Stimulated activated naive B cell treated with anti-CD40 and anti-IgM and Interleukin-4, amounts not matched to agents 10 μg/mL and 1 μg/mL and 100 μg/mL, for 72 hours (primary cell): ENCODE measurements around the gene MYH14.
"Not testable (repeated sequence)": the region's sequence is repeated elsewhere in the genome, so short reads cannot be mapped to it uniquely, and the experiment has no call there.

ENCODE experiments used
- ATAC-seq, 2 donors: fragments of 150-1000 bp; cut with Tn5 transposase; replicated peaks; 2 replicates each; pipeline ENCODE4 v1.10.0; 2021; ENCODE audit warnings: moderate library complexity in 1 of 2
- DNase-seq: peaks from one replicate; pipeline ENCODE4 v3.0.0; 2021
- H3K27ac Mint-ChIP-seq: one replicate; pipeline ENCODE4 v1.8.0; 2022; ENCODE audit warnings: mild to moderate bottlenecking, mixed read lengths
- H3K27me3 Mint-ChIP-seq, 2 donors: one replicate each; pipeline ENCODE4 v1.8.0; 2022; ENCODE audit warnings: mixed read lengths in 2 of 2
- H3K36me3 Mint-ChIP-seq, 2 donors: one replicate each; pipeline ENCODE4 v1.8.0; 2022; ENCODE audit warnings: mixed read lengths in 2 of 2, mild to moderate bottlenecking in 1 of 2
- H3K4me1 Mint-ChIP-seq, 2 donors: one replicate each; pipeline ENCODE4 v1.8.0; 2022; ENCODE audit warnings: mixed read lengths in 2 of 2, mild to moderate bottlenecking in 1 of 2
- H3K4me3 Mint-ChIP-seq, 2 donors: one replicate each; pipeline ENCODE4 v1.8.0; 2022; ENCODE audit warnings: mild to moderate bottlenecking in 2 of 2, mixed read lengths in 2 of 2, moderate library complexity in 1 of 2
- H3K9me3 Mint-ChIP-seq, 2 donors: one replicate each; pipeline ENCODE4 v1.8.0; 2022; ENCODE audit warnings: mixed read lengths in 2 of 2, mild to moderate bottlenecking in 1 of 2

The MYH14 gene

DNA sequence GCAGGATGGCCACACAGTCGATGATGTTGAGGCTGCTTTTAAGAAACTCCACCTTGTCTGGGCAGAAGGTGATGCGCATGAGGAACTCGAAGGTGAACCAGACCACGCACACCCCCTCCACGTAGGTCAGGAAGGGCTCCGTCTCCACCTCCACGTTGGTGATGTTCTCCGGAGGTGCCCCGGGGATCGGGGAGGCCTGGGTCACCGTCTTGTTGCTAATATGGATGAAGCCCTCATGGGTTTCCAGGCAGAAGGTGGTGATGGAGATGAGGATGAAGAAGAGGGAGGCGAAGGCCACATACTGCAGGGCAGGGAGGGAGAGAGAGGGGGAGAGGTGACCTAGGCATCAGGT, 120.3 kb downstream of the MYH14 start:
- H3K27me3 Mint-ChIP-seq: peaks cover 9 to 21% of the 10 kb centered on the region in 2 donors
- no peak for ATAC-seq
- peaks cover 29 to 45% of the 10 kb centered on the region in 2 donors for H3K4me1 Mint-ChIP-seq

DNA sequence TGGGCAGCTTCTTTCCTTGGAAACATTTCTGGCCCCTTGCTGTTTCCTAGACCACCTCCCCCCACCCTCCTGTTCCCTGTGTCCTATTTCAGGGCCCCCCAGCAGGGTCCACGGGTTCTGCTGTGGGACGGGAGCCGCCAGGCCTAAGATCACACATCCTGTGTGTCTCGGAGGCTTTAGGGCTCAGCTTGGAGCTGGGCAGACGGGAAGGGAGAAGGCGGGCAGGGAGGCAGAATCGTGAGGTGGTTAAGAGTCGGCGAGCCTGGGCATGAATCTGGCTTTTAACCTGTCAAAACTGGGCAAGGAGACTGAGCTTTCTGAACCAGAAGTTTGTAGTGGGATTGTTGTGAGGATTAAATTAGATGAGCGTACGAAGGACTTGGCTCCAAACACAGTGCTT, 120.9 kb downstream of the MYH14 start:
- no peak for ATAC-seq
- Mint-ChIP-seq H3K27ac (no peak overlapping the region), H3K4me3 (no peak overlapping the region), H3K4me1 (peaks cover 30 to 47% of the 10 kb centered on the region in 2 donors), H3K27me3 (peaks cover 9 to 21% of the 10 kb centered on the region in 2 donors), H3K36me3 (peaks cover 51 to 67% of the 10 kb centered on the region in 2 donors), H3K9me3 (no peaks in the 10 kb centered on the region)
- DNase-seq: no peak

More for the DNA sequence above, 120.3 kb downstream of the MYH14 start:
- no peak for DNase-seq
- H3K27ac Mint-ChIP-seq: no peak overlapping the region
- H3K36me3 Mint-ChIP-seq: peaks cover 55 to 71% of the 10 kb centered on the region in 2 donors
- H3K9me3 Mint-ChIP-seq: no peaks in the 10 kb centered on the region
- H3K4me3 Mint-ChIP-seq: no peak overlapping the region

GRCh38 chr19:50325310-50326100, 122.1 kb downstream of the MYH14 start:
- H3K27ac Mint-ChIP-seq: no peak overlapping the region
- peak; percentile 78 for DNase-seq
- peak overlapping the region; percentile 81 to 85 for H3K4me3 Mint-ChIP-seq
- peaks cover 9 to 20% of the 10 kb centered on the region in 2 donors for H3K27me3 Mint-ChIP-seq
- ATAC-seq: peak; percentile 5 to 13
- H3K36me3 Mint-ChIP-seq: peaks cover 46 to 66% of the 10 kb centered on the region in 2 donors
- H3K9me3 Mint-ChIP-seq: no peaks in the 10 kb centered on the region
- peaks cover 36 to 57% of the 10 kb centered on the region in 2 donors for H3K4me1 Mint-ChIP-seq

DNA sequence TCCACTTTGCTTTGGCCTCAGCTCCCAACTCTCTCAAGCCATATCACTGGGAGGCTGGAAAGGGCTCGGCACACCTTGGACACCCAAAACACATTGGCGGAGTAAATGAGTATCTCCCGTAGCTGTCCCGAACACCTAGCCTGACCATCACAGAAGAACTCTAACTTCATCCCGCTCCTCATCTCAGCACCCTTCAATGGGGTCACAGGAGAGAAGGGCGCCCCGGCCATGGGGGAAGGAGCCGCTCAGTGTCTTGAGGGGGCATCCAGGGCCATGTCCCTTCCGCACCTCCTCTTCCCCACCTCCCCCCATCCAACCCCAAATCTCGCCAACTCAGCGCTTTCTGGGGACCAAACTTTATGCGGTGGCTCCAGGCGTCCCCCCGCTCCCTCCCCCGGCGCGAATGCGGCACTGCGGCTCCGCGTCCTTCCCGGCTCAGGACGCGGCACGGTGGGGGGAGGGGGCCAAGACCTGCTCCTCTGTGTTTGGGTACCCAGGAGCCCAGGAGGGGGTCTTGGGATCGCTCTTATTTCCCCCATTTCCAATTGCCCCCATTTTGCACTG, 122.8 kb downstream of the MYH14 start:
- peak overlapping the region; percentile 81 to 85 for H3K4me3 Mint-ChIP-seq
- peak overlapping the region; percentile 3 for H3K27ac Mint-ChIP-seq
- H3K27me3 Mint-ChIP-seq: peaks cover 9 to 13% of the 10 kb centered on the region in 2 donors
- peaks cover 37 to 55% of the 10 kb centered on the region in 2 donors for H3K4me1 Mint-ChIP-seq
- DNase-seq: no peak
- no peak for ATAC-seq
- H3K36me3 Mint-ChIP-seq: peaks cover 40 to 59% of the 10 kb centered on the region in 2 donors
- H3K9me3 Mint-ChIP-seq: no peaks in the 10 kb centered on the region

DNA sequence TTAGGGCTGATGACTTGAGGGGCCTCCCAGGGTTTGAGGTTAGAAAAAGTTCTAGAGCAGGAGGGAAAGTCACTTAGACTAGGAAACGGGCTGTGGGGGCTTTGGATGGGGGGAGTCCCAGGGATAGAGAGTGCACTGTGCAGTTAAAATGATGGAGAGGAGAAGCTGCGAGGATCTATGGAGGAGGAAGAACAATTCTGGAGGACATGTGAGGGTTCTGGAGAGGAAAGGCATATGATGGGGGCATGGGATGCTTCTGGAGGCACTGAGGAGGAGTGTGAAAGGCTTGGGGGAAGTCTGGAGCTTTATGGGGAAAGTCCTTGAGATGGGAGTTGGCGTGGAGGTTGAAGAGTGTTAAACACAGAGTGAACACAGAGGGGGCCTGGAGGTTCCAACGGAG, 123.6 kb downstream of the MYH14 start:
- ATAC-seq (no peak), DNase-seq (no peak)
- Mint-ChIP-seq H3K27ac (peak overlapping the region; percentile 3), H3K27me3 (peaks cover 9 to 12% of the 10 kb centered on the region in 2 donors), H3K4me1 (peaks cover 42 to 63% of the 10 kb centered on the region in 2 donors), H3K9me3 (no peaks in the 10 kb centered on the region), H3K36me3 (peaks cover 35 to 51% of the 10 kb centered on the region in 2 donors), H3K4me3 (peak overlapping the region; percentile 81 to 85)

DNA sequence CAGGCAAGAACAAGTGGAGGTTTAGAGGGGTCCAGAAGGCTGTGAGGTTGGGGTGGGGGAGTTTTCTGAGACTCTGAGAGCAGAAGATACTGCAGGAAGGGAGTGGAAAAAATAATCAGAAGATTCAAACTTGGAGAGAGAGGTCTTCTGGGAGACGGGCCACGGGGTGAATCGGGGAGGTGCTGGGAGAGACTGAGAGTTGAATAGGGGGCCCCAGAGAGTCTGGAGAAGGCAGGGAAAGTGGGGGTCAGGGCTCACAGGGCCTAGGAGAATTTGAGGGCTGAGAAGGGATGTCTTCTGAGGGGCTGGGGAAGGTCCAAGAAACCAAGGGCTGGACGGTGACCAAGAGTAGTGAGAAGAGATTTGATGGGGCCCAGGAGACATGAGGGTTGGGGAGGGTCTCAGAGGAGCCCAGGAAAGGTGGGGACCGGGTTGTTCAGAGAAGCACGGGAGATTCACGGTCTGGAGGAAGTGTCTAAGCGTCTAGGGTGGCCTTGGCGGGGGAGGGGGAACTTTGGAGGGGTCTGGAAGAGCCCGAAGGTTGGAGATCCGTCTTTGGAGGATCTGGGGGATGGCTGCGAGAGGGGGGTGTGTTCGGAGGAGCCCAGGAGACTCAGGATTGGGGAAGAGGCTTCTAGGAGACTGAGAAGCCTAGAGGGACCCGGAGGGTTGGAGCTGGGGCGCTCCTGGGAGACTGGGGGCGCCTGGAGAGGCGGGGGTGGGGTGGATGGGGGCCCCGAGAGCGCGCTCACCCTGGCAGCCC, 124.2 kb downstream of the MYH14 start:
- H3K27me3 Mint-ChIP-seq: peaks cover 9 to 12% of the 10 kb centered on the region in 2 donors

DNA sequence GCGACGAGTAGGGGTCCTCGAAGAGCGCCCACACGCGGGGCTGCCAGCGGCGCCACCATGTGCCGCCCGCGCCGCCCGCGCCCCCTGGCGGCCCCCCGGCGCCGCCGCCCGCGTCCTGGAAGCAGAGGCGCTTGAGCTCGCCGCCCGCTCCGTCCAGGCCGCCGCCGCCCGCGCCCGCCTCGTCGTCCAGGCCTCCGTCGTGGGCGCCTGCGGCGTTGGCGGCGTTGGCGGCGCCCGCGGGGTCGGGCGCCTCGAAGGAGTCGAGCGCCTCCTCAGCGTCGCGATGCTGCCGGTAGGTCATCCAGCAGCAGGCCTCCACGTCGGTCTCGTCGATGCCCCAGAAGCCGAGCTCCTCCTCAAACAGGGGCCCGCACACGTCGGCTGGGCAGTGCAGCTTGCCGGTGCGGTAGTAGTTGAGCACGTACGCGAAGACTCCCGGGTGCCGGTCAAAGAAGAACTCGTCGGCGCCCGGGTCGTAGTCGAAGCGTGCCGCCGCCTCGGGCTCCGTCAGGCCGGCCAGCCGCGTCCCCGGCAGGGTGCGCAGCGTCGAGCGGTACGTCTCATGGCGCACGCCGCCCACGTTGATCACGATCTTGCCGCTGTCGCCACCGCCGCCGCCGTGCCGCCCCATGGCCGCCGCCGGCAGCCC, 124.9 kb downstream of the MYH14 start:
- peak overlapping the region; percentile 55 to 85 for H3K4me3 Mint-ChIP-seq
- peaks cover 53 to 76% of the 10 kb centered on the region in 2 donors for H3K4me1 Mint-ChIP-seq
- DNase-seq (no peak), ATAC-seq (no peak)
- H3K27me3 Mint-ChIP-seq: peaks cover 9 to 12% of the 10 kb centered on the region in 2 donors
- H3K27ac Mint-ChIP-seq: peak overlapping the region; percentile 6
- peaks cover 35 to 52% of the 10 kb centered on the region in 2 donors for H3K36me3 Mint-ChIP-seq
- no peaks in the 10 kb centered on the region for H3K9me3 Mint-ChIP-seq

More for the DNA sequence above, 124.2 kb downstream of the MYH14 start:
- Mint-ChIP-seq H3K36me3 (peaks cover 35 to 51% of the 10 kb centered on the region in 2 donors), H3K4me3 (peak overlapping the region; percentile 81 to 85), H3K4me1 (peaks cover 47 to 69% of the 10 kb centered on the region in 2 donors), H3K9me3 (no peaks in the 10 kb centered on the region), H3K27ac (peak overlapping the region; percentile 85)
- ATAC-seq (no peak), DNase-seq (no peak)

DNA sequence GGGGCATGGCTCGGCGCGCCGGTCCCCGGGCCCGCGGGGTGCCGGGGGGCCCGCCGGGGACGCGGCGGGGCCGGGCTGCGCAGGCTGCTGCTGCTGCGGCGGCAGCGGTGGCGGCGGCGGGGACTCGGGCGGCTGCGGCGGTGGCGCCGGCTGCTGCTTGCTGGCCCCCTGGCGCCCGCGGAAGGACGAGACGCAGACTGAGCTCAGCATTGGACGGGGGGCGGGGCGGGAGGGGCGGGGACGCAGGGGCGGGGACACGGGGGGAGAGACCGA, 125.4 kb downstream of the MYH14 start:
- no peak for DNase-seq
- Mint-ChIP-seq H3K4me1 (peaks cover 57 to 76% of the 10 kb centered on the region in 2 donors), H3K27me3 (peaks cover 9 to 12% of the 10 kb centered on the region in 2 donors), H3K36me3 (peaks cover 35 to 52% of the 10 kb centered on the region in 2 donors), H3K4me3 (peak overlapping the region; percentile 92), H3K9me3 (no peaks in the 10 kb centered on the region), H3K27ac (no peak overlapping the region)
- ATAC-seq: peak in 1 of 2 donors; percentile 6

DNA sequence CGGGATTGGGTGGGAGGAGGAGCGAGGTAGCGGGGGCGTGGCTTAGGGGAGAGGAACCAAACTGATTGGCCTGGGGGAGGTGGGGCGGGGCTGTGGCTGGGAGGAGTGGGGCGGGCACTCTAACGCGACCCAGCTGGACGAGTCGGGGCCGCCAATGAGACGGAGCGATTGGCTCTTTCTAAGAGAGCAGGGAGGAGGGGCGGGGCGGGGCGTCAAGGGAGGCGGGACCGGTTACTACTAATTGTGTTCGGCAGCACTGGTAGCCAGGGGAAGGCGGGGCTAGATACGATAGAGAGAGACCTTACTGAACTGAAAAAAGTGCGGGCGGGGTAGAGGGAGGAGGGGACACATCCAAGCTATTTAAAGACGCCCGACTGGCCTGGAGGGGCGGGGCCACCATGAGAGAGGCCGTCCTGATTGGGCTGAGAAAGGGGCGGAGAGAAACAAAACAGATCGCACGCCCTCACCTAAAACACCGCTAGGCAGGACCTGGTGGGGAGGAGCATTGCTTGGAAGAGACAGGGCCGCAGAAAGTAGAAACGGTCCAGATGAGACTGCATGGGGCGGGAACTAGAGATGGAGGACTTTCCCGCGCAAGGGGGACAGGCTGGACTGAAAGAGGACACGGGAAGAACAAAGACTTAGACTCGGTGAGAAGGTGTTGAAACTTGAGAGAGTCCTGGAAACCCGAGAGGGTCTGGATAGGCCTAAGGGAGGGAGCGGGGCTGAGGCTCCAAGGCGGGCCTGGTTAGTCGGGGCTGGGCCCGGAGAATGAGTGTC, 125.9 kb downstream of the MYH14 start, which contains the start of gene KCNC3:
TSS of gene KCNC3 (minus strand) at position 232 of the 780 bp plus-strand sequence. CDS start 295 bp downstream, outside the sequence.
- H3K27ac Mint-ChIP-seq: peak within 1 kb of the TSS; percentile 95
- H3K27me3 Mint-ChIP-seq: peaks cover 9 to 12% of the 10 kb centered on the region in 2 donors
- no peaks in the 10 kb centered on the region for H3K9me3 Mint-ChIP-seq
- DNase-seq (peak; percentile 98), ATAC-seq (peak; percentile 58)
- H3K4me3 Mint-ChIP-seq: peak within 1 kb of the TSS; percentile 92
- H3K4me1 Mint-ChIP-seq: peaks cover 61 to 79% of the 10 kb centered on the region in 2 donors
- H3K36me3 Mint-ChIP-seq: peaks cover 40 to 53% of the 10 kb centered on the region in 2 donors

GRCh38 chr19:50329926-50330294, 126.5 kb downstream of the MYH14 start:
- H3K27me3 Mint-ChIP-seq: peaks cover 9 to 12% of the 10 kb centered on the region in 2 donors
- peak overlapping the region; percentile 92 for H3K4me3 Mint-ChIP-seq
- ATAC-seq, H3K9me3 Mint-ChIP-seq, DNase-seq: not testable (repeated sequence)
- peaks cover 40 to 53% of the 10 kb centered on the region in 2 donors for H3K36me3 Mint-ChIP-seq
- H3K4me1 Mint-ChIP-seq: peaks cover 59 to 79% of the 10 kb centered on the region in 2 donors
- H3K27ac Mint-ChIP-seq: peak overlapping the region; percentile 95

GRCh38 chr19:50330365-50331078, 127.1 kb downstream of the MYH14 start:
- peak; percentile 89 for DNase-seq
- peaks cover 63 to 82% of the 10 kb centered on the region in 2 donors for H3K4me1 Mint-ChIP-seq
- peaks cover 0 to 2% of the 10 kb centered on the region in 2 donors for H3K9me3 Mint-ChIP-seq
- peak overlapping the region; percentile 95 for H3K27ac Mint-ChIP-seq
- ATAC-seq: peak; percentile 36 to 42
- peaks cover 9 to 12% of the 10 kb centered on the region in 2 donors for H3K27me3 Mint-ChIP-seq
- H3K36me3 Mint-ChIP-seq: peaks cover 44 to 56% of the 10 kb centered on the region in 2 donors
- peak overlapping the region; percentile 92 for H3K4me3 Mint-ChIP-seq

DNA sequence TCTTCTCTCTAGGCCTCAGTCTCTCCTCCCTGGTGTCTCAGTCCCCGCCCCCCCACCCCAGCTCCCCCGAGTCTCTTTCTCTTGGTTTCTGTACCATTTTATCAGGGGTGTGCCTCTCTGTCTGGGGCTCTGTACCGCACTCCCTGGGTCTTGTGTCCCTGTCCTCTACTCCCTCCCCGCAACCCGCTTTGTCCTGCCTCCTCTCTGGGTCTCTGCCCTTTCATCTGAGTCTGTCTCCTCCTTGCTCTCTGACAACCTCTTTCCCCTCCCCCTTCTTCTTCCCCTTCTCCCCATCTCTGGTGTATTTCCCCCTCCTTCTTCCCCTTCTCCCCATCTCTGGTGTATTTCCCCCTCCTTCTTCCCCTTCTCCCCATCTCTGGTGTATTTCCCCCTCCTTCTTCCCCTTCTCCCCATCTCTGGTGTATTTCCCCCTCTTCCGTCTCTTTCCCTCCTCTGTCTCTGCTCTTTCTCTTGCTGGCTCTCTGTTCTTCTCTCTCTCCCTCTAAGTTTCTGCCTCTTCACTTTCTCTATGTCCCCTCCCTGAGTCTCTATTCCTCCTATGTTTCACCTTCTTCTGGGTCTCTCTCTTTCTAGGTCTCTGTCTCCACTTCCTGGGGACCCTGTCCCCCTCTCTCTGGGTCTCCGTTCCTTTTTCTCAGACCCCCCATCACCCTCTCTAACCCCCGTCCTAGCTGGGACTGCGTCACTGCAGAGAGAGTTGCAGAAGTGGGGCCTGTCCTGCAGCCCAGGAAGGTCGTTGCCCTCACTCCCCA, 128.0 kb downstream of the MYH14 start:
- Mint-ChIP-seq H3K36me3 (peaks cover 51 to 63% of the 10 kb centered on the region in 2 donors), H3K27ac (peak overlapping the region; percentile 88), H3K9me3 (peaks cover 0 to 2% of the 10 kb centered on the region in 2 donors), H3K4me3 (peak overlapping the region; percentile 92), H3K27me3 (peaks cover 9 to 12% of the 10 kb centered on the region in 2 donors), H3K4me1 (peaks cover 64 to 82% of the 10 kb centered on the region in 2 donors)
- peak; percentile 55 for DNase-seq
- peak; percentile 6 to 11 for ATAC-seq
